ENCODE data around the gene B3GNT8.

- TF ChIP-seq MEF2A (IDR thresholded peaks at IDR 0.05; ENCODE audit: borderline replicate concordance, low read depth) (no peak), CTCF (IDR thresholded peaks at IDR 0.05) (no peak), RAD21 (IDR thresholded peaks at IDR 0.05; ENCODE audit: low read length) (no peak), NFIC (IDR thresholded peaks at IDR 0.05; ENCODE audit: borderline replicate concordance) (no peak), POLR2AphosphoS5 (IDR thresholded peaks at IDR 0.05; ENCODE audit: low read depth, low read length) (no peak), TAF1 (IDR thresholded peaks at IDR 0.05; ENCODE audit: borderline replicate concordance, low read depth, low read length) (no peak), YY1 (IDR thresholded peaks at IDR 0.05; ENCODE audit: low read depth) (no peak), FOXM1 (IDR thresholded peaks at IDR 0.05; ENCODE audit: low read depth) (no peak), MAX (IDR thresholded peaks at IDR 0.05; ENCODE audit: low read depth) (no peak), EZH2phosphoT487 (IDR thresholded peaks at IDR 0.05; ENCODE audit: borderline replicate concordance, low read depth) (no peak)
Measured at GRCh38 chr19:41376998-41377365, 50.2 kb downstream of the B3GNT8 start.
